GM19351 (cell line): ENCODE results near the gene ALG6.

Experiments
- ATAC-seq: cut with Tn5 transposase; IDR thresholded peaks from one replicate; pipeline ENCODE4 v1.9.1; 2021; ENCODE audit warnings: mild to moderate bottlenecking, moderate library complexity; ENCODE audit not compliant: unreplicated experiment

ALG6 gene

DNA sequence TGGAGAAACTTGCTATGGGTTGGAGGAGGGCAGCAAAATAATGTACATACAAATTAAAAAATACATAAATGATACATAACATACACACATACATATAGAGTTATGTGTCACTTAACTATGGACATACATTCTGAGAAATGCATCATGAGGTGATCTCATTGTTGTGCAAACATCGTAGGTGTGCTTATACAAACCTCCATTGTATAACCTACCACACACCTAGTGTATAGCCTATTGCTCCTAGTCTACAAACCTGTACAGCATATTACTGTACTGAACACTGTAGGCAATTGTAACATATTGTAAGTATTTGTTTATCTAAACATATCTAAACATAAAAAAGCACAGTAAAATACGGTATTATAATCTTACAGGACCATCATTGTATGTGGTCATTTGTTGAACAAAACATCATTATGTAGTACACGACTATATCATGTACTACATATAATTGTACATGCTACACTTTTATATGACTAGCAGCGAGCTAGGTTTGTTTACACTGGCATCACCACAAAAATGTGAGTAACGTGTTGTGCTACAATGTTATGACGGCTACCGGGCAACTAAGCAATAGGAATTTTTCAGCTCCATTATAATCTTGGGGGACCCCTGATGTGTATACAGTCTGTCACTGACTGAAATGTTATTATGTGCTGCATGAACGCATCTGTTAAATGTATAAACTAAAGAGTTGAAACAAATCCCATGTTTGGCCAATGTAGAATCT lies 120.1 kb downstream of the ALG6 start:
- ATAC-seq = no peak
